ENCODE data around the gene VNN1. TPM values are rescaled to one million over a fixed set of nuclear protein-coding genes. Genes with fewer than 3 reads are reported as not detected.

VNN1 gene
- total and polyA plus RNA-seq, 2 donors (not counting 1 experiment from before 2014, with no cell fraction given): not detected

GRCh38 chr6:132663661-132664060 lies 50.2 kb downstream of the VNN1 start:
- DNase-seq (ENCODE audit: low read depth in 2 of 2): no peak
- TF ChIP-seq EZH2 (IDR thresholded peaks at IDR 0.05; ENCODE audit: low read length, missing control alignments) (no peak), CTCF (conservative IDR thresholded peaks at IDR 0.05 in 1 of 2, IDR thresholded peaks at IDR 0.05 in 1 of 2; ENCODE audit: low read depth in 1 of 2, low read length in 2 of 2) (no peak)
- Histone ChIP-seq H2AFZ (ENCODE audit: low read length) (no peak overlapping the region), H4K20me1 (ENCODE audit: control insufficient read depth, extremely low read depth, insufficient read depth, low read length) (no peaks in the 10 kb centered on the region), H3K4me3 (replicated peaks in 1 of 4; ENCODE audit: control extremely low read depth in 1 of 4, insufficient read depth in 1 of 4, low read depth in 3 of 4, low read length in 4 of 4) (no peak overlapping the region), H3K4me1 (ENCODE audit: control insufficient read depth, extremely low read depth, insufficient read depth, low read length) (no peaks in the 10 kb centered on the region), H3K9ac (ENCODE audit: insufficient read depth, low read length) (no peak overlapping the region), H3K27me3 (ENCODE audit: control insufficient read depth, insufficient read depth, low read length) (peaks cover 2% of the 10 kb centered on the region), H3K79me2 (ENCODE audit: control insufficient read depth, insufficient read depth, low read length) (no peaks in the 10 kb centered on the region), H3K9me3 (ENCODE audit: control insufficient read depth, insufficient read depth, low read depth, low read length) (no peaks in the 10 kb centered on the region), H3K36me3 (ENCODE audit: control insufficient read depth, insufficient read depth, low read length) (no peaks in the 10 kb centered on the region), H3K27ac (ENCODE audit: insufficient read depth, low read length) (no peak overlapping the region), H3K4me2 (ENCODE audit: extremely low read depth, insufficient read depth, low read length) (no peak overlapping the region)

GRCh38 chr6:132661906-132662305 lies 51.9 kb downstream of the VNN1 start:
- Histone ChIP-seq H3K27me3 (ENCODE audit: control insufficient read depth, insufficient read depth, low read length) (peaks cover 2% of the 10 kb centered on the region), H3K4me1 (ENCODE audit: control insufficient read depth, extremely low read depth, insufficient read depth, low read length) (no peaks in the 10 kb centered on the region), H2AFZ (ENCODE audit: low read length) (no peak overlapping the region), H4K20me1 (ENCODE audit: control insufficient read depth, extremely low read depth, insufficient read depth, low read length) (no peaks in the 10 kb centered on the region), H3K9me3 (ENCODE audit: control insufficient read depth, insufficient read depth, low read depth, low read length) (no peaks in the 10 kb centered on the region), H3K9ac (ENCODE audit: insufficient read depth, low read length) (no peak overlapping the region), H3K36me3 (ENCODE audit: control insufficient read depth, insufficient read depth, low read length) (no peaks in the 10 kb centered on the region), H3K79me2 (ENCODE audit: control insufficient read depth, insufficient read depth, low read length) (no peaks in the 10 kb centered on the region), H3K27ac (ENCODE audit: insufficient read depth, low read length) (no peak overlapping the region), H3K4me3 (replicated peaks in 1 of 4; ENCODE audit: control extremely low read depth in 1 of 4, insufficient read depth in 1 of 4, low read depth in 3 of 4, low read length in 4 of 4) (no peak overlapping the region), H3K4me2 (ENCODE audit: extremely low read depth, insufficient read depth, low read length) (no peak overlapping the region)
- no peak for DNase-seq (ENCODE audit: low read depth in 2 of 2)
- no peak for TF ChIP-seq EZH2 (IDR thresholded peaks at IDR 0.05; ENCODE audit: low read length, missing control alignments)
- no peak for TF ChIP-seq CTCF (conservative IDR thresholded peaks at IDR 0.05 in 1 of 2, IDR thresholded peaks at IDR 0.05 in 1 of 2; ENCODE audit: low read depth in 1 of 2, low read length in 2 of 2)

- H3K4me3 ChIP-seq (replicated peaks in 1 of 4; ENCODE audit: control extremely low read depth in 1 of 4, insufficient read depth in 1 of 4, low read depth in 3 of 4, low read length in 4 of 4): no peak within 1 kb of the TSS
- TF ChIP-seq EZH2 (IDR thresholded peaks at IDR 0.05; ENCODE audit: low read length, missing control alignments) (no peak), CTCF (conservative IDR thresholded peaks at IDR 0.05 in 1 of 2, IDR thresholded peaks at IDR 0.05 in 1 of 2; ENCODE audit: low read depth in 1 of 2, low read length in 2 of 2) (no peak)
- no peak within 1 kb of the TSS for H3K27ac ChIP-seq (ENCODE audit: insufficient read depth, low read length)
- peaks cover 5% of the 10 kb centered on the region for H3K27me3 ChIP-seq (ENCODE audit: control insufficient read depth, insufficient read depth, low read length)
- H4K20me1 ChIP-seq (ENCODE audit: control insufficient read depth, extremely low read depth, insufficient read depth, low read length): no peaks in the 10 kb centered on the region
- no peaks in the 10 kb centered on the region for H3K4me1 ChIP-seq (ENCODE audit: control insufficient read depth, extremely low read depth, insufficient read depth, low read length)
- no peaks in the 10 kb centered on the region for H3K36me3 ChIP-seq (ENCODE audit: control insufficient read depth, insufficient read depth, low read length)
- H3K4me2 ChIP-seq (ENCODE audit: extremely low read depth, insufficient read depth, low read length): no peak within 1 kb of the TSS
- H3K9me3 ChIP-seq (ENCODE audit: control insufficient read depth, insufficient read depth, low read depth, low read length): no peaks in the 10 kb centered on the region
- H3K9ac ChIP-seq (ENCODE audit: insufficient read depth, low read length): no peak within 1 kb of the TSS
- no peak for DNase-seq (ENCODE audit: low read depth in 2 of 2)
- H2AFZ ChIP-seq (ENCODE audit: low read length): no peak within 1 kb of the TSS
- H3K79me2 ChIP-seq (ENCODE audit: control insufficient read depth, insufficient read depth, low read length): no peaks in the 10 kb centered on the region
Observed at GRCh38 chr6:132659082-132659481, 54.8 kb downstream of the VNN1 start, which contains the start of gene TAAR1. TAAR1 (minus strand) TSS chr6:132659182; CDS start chr6:132646003, 13,179 bp downstream.
